H1 (cell line): ENCODE measurements around the gene CSF1. TPM values are rescaled to one million over a fixed set of nuclear protein-coding genes. Genes with fewer than 3 reads are reported as not detected.

Source experiments
- CTCF ChIA-PET: fragments of 300-600 bp; sonication (Branson Sonifier 250); formaldehyde crosslinking; loops from one replicate; lab custom pipeline; 2021; ENCODE audit not compliant: partially characterized antibody; lab: Charles Lee
- POLR2A ChIA-PET: fragments of 300-600 bp; sonication (Branson Sonifier 250); formaldehyde crosslinking; loops from one replicate; lab custom pipeline; 2021; ENCODE audit warnings: inconsistent platforms; ENCODE audit not compliant: partially characterized antibody; lab: Charles Lee
- DNase-seq, 2 experiments: peaks; one replicate each; pipeline versions ENCODE4 v3.0.0 to v3.0.0-alpha.2; 2010 to 2022; ENCODE audit warnings: low spot score in 2 of 2, low read depth in 1 of 2, mixed read lengths in 1 of 2
- FAIRE-seq: peaks from 2 replicates; lab custom pipeline; 2011; peaks lifted over from hg19 to GRCh38; lab: Jason Lieb, UNC
- H2AFZ ChIP-seq: 2 replicates; pipeline ENCODE4 v1.8.1; 2012; ENCODE audit warnings: low read length, inconsistent platforms
- H2AK5ac ChIP-seq: 2 replicates; pipeline ENCODE4 v1.6.1; 2013; ENCODE audit warnings: low read depth, low read length
- H2BK120ac ChIP-seq: replicated peaks from 2 replicates; pipeline ENCODE3; 2013; ENCODE audit warnings: low read depth, low read length, inconsistent platforms
- H2BK12ac ChIP-seq: 2 replicates; pipeline ENCODE4 v1.6.1; 2013; ENCODE audit warnings: low read depth, low read length
- H2BK15ac ChIP-seq: 2 replicates; pipeline ENCODE4 v1.6.1; 2013; ENCODE audit warnings: low read length
- H2BK20ac ChIP-seq: 2 replicates; pipeline ENCODE4 v1.6.1; 2013; ENCODE audit warnings: low read length
- H2BK5ac ChIP-seq: 2 replicates; pipeline ENCODE4 v1.6.1; 2013; ENCODE audit warnings: low read depth, low read length
- H3K14ac ChIP-seq: 2 replicates; pipeline ENCODE4 v1.6.1; 2013; ENCODE audit warnings: inconsistent platforms; ENCODE audit not compliant: insufficient read length
- H3K18ac ChIP-seq: 2 replicates; pipeline ENCODE4 v1.6.1; 2013; ENCODE audit warnings: low read length; ENCODE audit errors: extremely low read depth
- H3K23ac ChIP-seq: 2 replicates; pipeline ENCODE4 v1.6.1; 2013; ENCODE audit warnings: inconsistent platforms; ENCODE audit not compliant: insufficient read length
- H3K23me2 ChIP-seq: 2 replicates; pipeline ENCODE4 v1.6.1; 2013; ENCODE audit warnings: low read depth, low read length
- H3K27ac ChIP-seq: 2 replicates; pipeline ENCODE4 v1.6.1; 2011; ENCODE audit warnings: low read depth, low read length, inconsistent platforms
- H3K27me3 ChIP-seq, 4 experiments: replicated peaks in 1 of 4; 1 replicate in 1 of 4; 2 replicates in 3 of 4; pipeline versions ENCODE4 v1.6.1 to v1.8.1; 2011 to 2013; ENCODE audit warnings: low read length in 3 of 4, mild to moderate bottlenecking in 3 of 4, inconsistent platforms in 2 of 4, mixed read lengths in 2 of 4, moderate library complexity in 1 of 4; ENCODE audit not compliant: control insufficient read depth in 3 of 4, insufficient read depth in 3 of 4; ENCODE audit errors: extremely low read depth in 1 of 4
- H3K36me3 ChIP-seq, 4 experiments: 2 replicates each; pipeline versions ENCODE4 v1.6.1 to v1.8.1; 2011 to 2013; ENCODE audit warnings: mild to moderate bottlenecking in 4 of 4, low read length in 3 of 4, moderate library complexity in 2 of 4, control low read depth in 1 of 4, inconsistent platforms in 1 of 4; ENCODE audit not compliant: insufficient read depth in 4 of 4, control insufficient read depth in 2 of 4
- H3K4ac ChIP-seq: replicated peaks from 2 replicates; pipeline ENCODE3; 2013; ENCODE audit warnings: low read length, low read depth, mixed read lengths, inconsistent platforms; ENCODE audit not compliant: insufficient read length
- H3K4me1 ChIP-seq, 4 experiments: replicated peaks in 1 of 4; 1 replicate in 1 of 4; 2 replicates in 3 of 4; pipeline versions ENCODE4 v1.6.1 to v1.8.1; 2011 to 2013; ENCODE audit warnings: low read length in 3 of 4, inconsistent platforms in 2 of 4, mixed read lengths in 1 of 4; ENCODE audit not compliant: insufficient read depth in 4 of 4, control insufficient read depth in 3 of 4
- H3K4me2 ChIP-seq, 2 experiments: 2 replicates each; pipeline versions ENCODE4 v1.6.1 to v1.8.1; 2011 to 2013; ENCODE audit warnings: low read depth in 2 of 2, low read length in 2 of 2, control low read depth in 1 of 2, inconsistent platforms in 1 of 2, mild to moderate bottlenecking in 1 of 2; ENCODE audit not compliant: insufficient read depth in 1 of 2
- H3K4me3 ChIP-seq, 4 experiments: fragments of 200-600, 300-600 bp in 1 of 4; sonication (generic), shearing (Covaris generic), sonication (Bioruptor Twin) in 1 of 4; 2 replicates each; pipeline versions ENCODE4 v1.5.1 to v1.8.1; 2011 to 2016; ENCODE audit warnings: low read length in 4 of 4, low read depth in 3 of 4, control low read depth in 2 of 4, inconsistent platforms in 2 of 4, mild to moderate bottlenecking in 2 of 4, mixed read lengths in 1 of 4, moderate library complexity in 1 of 4; ENCODE audit not compliant: insufficient read depth in 2 of 4; ENCODE audit errors: extremely low read depth in 1 of 4
- H3K56ac ChIP-seq: replicated peaks from 2 replicates; pipeline ENCODE3; 2013; ENCODE audit warnings: low read depth, mild to moderate bottlenecking, mixed read lengths, low read length, inconsistent platforms; ENCODE audit not compliant: insufficient read length
- H3K79me1 ChIP-seq: 2 replicates; pipeline ENCODE4 v1.6.1; 2013; ENCODE audit warnings: low read depth, low read length, control low read depth
- H3K79me2 ChIP-seq, 2 experiments: 2 replicates each; pipeline versions ENCODE4 v1.6.1 to v1.8.1; 2012 to 2013; ENCODE audit warnings: low read length in 2 of 2, mild to moderate bottlenecking in 2 of 2, inconsistent platforms in 1 of 2; ENCODE audit not compliant: insufficient read depth in 2 of 2, control insufficient read depth in 1 of 2
- H3K9ac ChIP-seq, 4 experiments: replicated peaks in 1 of 4; 1 replicate in 1 of 4; 2 replicates in 3 of 4; pipeline versions ENCODE4 v1.6.1 to v1.8.1; 2011 to 2013; ENCODE audit warnings: low read depth in 3 of 4, low read length in 3 of 4, control low read depth in 2 of 4, mild to moderate bottlenecking in 2 of 4, moderate library complexity in 2 of 4, inconsistent platforms in 1 of 4; ENCODE audit errors: extremely low read depth in 1 of 4
- H3K9me3 ChIP-seq, 2 experiments: 2 replicates each; pipeline versions ENCODE4 v1.6.1 to v1.8.1; 2012 to 2013; ENCODE audit warnings: mild to moderate bottlenecking in 2 of 2, moderate library complexity in 2 of 2, control low read depth in 1 of 2, inconsistent platforms in 1 of 2, low read depth in 1 of 2, low read length in 1 of 2, mixed read lengths in 1 of 2; ENCODE audit not compliant: insufficient read depth in 2 of 2
- H4K20me1 ChIP-seq, 2 experiments: replicated peaks in 1 of 2; 2 replicates each; pipeline versions ENCODE3 to v1.8.1; 2011 to 2013; ENCODE audit warnings: inconsistent platforms in 2 of 2, low read length in 2 of 2, mild to moderate bottlenecking in 1 of 2; ENCODE audit not compliant: insufficient read depth in 2 of 2, control insufficient read depth in 1 of 2
- H4K5ac ChIP-seq: 2 replicates; pipeline ENCODE4 v1.6.1; 2013; ENCODE audit warnings: low read length, low read depth, mixed read lengths, inconsistent platforms; ENCODE audit not compliant: insufficient read length
- H4K8ac ChIP-seq: 2 replicates; pipeline ENCODE4 v1.8.0; 2013; ENCODE audit warnings: mild to moderate bottlenecking, moderate library complexity, low read length, inconsistent platforms; ENCODE audit not compliant: insufficient read depth; ENCODE audit errors: extremely low read depth
- H4K91ac ChIP-seq: replicated peaks from 2 replicates; pipeline ENCODE3; 2013; ENCODE audit warnings: low read length, mixed read lengths, inconsistent platforms; ENCODE audit not compliant: insufficient read length
- HDAC2 ChIP-seq, 2 experiments: fragments of 300-600 bp in 1 of 2; sonication (generic) in 1 of 2; IDR thresholded peaks; 2 replicates each; pipeline ENCODE4 v1.6.1; 2011 to 2012; ENCODE audit warnings: low read depth in 2 of 2, low read length in 2 of 2, mild to moderate bottlenecking in 2 of 2, moderate library complexity in 2 of 2, borderline replicate concordance in 1 of 2, inconsistent platforms in 1 of 2
- KDM5A ChIP-seq: fragments of 200-600 bp; IDR thresholded peaks from 2 replicates; pipeline ENCODE4 v1.7.1; 2012; ENCODE audit warnings: mild to moderate bottlenecking, low read length, inconsistent platforms, mixed read lengths
- TCF12 ChIP-seq: IDR thresholded peaks from 2 replicates; pipeline ENCODE4 v1.6.1; 2011; ENCODE audit warnings: low read depth, mild to moderate bottlenecking, low read length
- WGBS, 2 experiments: shearing (Covaris generic) in 1 of 2; methylation state at CpG; one replicate each; pipeline versions ENCODE4 v1.1.6 to v1.1.7; 2013 to 2015; ENCODE audit warnings: low lambda C conversion rate in 2 of 2, mixed read lengths in 2 of 2, inconsistent platforms in 1 of 2, low coverage in 1 of 2, missing lambda C conversion rate in 1 of 2; ENCODE audit not compliant: insufficient replicate concordance in 2 of 2, insufficient coverage in 1 of 2, insufficient read length in 1 of 2; ENCODE audit errors: extremely low coverage in 1 of 2, missing lambda C conversion rate in 1 of 2; 5-methylcytosine and 5-hydroxymethylcytosine counted together
- polyA plus RNA-seq, 7 experiments: library from polyadenylated mRNA; depleted of rRNA in 3 of 7; stranded (reverse) in 5 of 7; unstranded in 2 of 7; fragments of >200 nt in 5 of 7; fragments of 200-250 nt in 2 of 7; gene quantifications; 1 replicate in 5 of 7; 2 replicates in 1 of 7; 4 replicates in 1 of 7; pipeline versions ENCODE4 v1.2.1 to v1.2.3, GENCODE V29; 2011 to 2013; ENCODE audit warnings: missing spikeins in 2 of 7, mixed read lengths in 2 of 7
- total RNA-seq: library from RNA; stranded (reverse); fragmentation: NEBNext Ultra II Directional; extraction: Animal tissue kit (Norgen Biotek cat#: 25700); gene quantifications from 2 replicates; pipeline ENCODE4 v1.2.1, GENCODE V29; 2021

CSF1 gene
- total and polyA plus RNA-seq, 2 of the 8 experiments (the other 6 are each of a cell fraction or from before 2014, with no cell fraction given): 3.3 to 5.4 TPM

DNA sequence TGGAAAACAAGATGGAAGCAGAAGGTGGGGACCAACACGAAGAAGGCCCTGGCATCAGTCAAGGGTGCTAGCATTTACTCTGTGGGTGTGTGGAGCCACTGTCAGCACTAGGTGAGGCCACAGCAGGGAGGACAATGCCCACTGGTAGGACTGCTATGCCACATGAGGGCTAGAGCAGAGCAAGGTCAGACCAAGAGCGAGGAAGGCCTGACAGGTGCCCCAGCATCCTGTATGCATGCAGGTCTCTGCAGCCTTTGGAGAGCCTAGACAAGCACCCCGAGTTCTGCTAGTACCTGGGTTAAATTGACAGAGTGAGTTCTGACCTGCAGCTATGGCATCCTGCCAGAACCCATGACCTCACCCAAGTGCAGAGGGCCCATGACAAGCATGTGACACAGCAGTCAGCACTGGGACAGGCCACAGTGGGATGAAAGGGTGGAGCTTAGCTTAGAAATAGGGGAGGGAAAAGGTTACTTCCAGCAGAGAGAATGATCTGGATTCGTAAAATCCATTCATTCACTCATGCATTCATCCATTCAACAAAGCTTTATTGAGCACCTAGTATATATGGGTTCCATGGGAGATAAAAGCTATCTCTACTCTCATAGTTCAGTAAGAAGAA is 9.0 kb upstream of the CSF1 start:
- WGBS, 2 experiments: 81% methylated on average over 4 of the region's 4 CpGs; no CpG with 5 or more reads in 1 of the 2 experiments
- no peaks in the 10 kb centered on the region for H3K36me3 ChIP-seq
- no peak overlapping the region for H3K9ac ChIP-seq
- H4K91ac ChIP-seq: no peak overlapping the region
- H3K4ac ChIP-seq: no peak overlapping the region
- ChIA-PET CTCF (interaction anchor here (1.1 to 2.2 kb wide), 5 partner anchors 83 to 125 kb away, joined by 3 to 5 read pairs (median 4); partner anchors contain the start of gene AHCYL1), POLR2A (interaction anchor here (1.2 to 1.5 kb wide), 2 partner anchors 10 to 105 kb away, joined by 4 to 6 read pairs; partner anchors contain the start of gene CSF1)
- H3K9me3 ChIP-seq: peaks cover 0 to 2% of the 10 kb centered on the region in 2 experiments; a peak in 1 of 4 replicates
- FAIRE-seq (no peak), DNase-seq (no peak)
- no peak overlapping the region for H2BK5ac ChIP-seq
- no peak overlapping the region for H2AK5ac ChIP-seq
- no peak overlapping the region for H3K4me2 ChIP-seq
- TF ChIP-seq TCF12 (no peak), HDAC2 (IDR thresholded peaks at IDR 0.05; ENCODE audit: borderline replicate concordance in 1 of 2, low read depth in 2 of 2, low read length in 2 of 2) (no peak), KDM5A (no peak)
- no peak overlapping the region for H2BK120ac ChIP-seq
- no peaks in the 10 kb centered on the region; the same call in 1 of the 2 replicates for H3K23me2 ChIP-seq
- H3K14ac ChIP-seq: no peak overlapping the region
- no peak overlapping the region for H2BK12ac ChIP-seq
- H4K5ac ChIP-seq: no peak overlapping the region
- no peaks in the 10 kb centered on the region for H3K79me1 ChIP-seq
- H3K27ac ChIP-seq: no peak overlapping the region
- no peak overlapping the region for H2AFZ ChIP-seq
- H2BK15ac ChIP-seq: peak overlapping the region; percentile 25; the same call in 1 of the 2 replicates
- H3K79me2 ChIP-seq: no peaks in the 10 kb centered on the region
- no peak overlapping the region for H3K56ac ChIP-seq
- H4K20me1 ChIP-seq: no peaks in the 10 kb centered on the region
- H3K18ac ChIP-seq: no peak overlapping the region
- no peak overlapping the region for H4K8ac ChIP-seq
- H3K27me3 ChIP-seq: no peaks in the 10 kb centered on the region; a peak in 1 of 7 replicates
- no peak overlapping the region for H3K4me3 ChIP-seq
- H2BK20ac ChIP-seq: no peak overlapping the region
- H3K4me1 ChIP-seq: no peaks in the 10 kb centered on the region
- no peak overlapping the region for H3K23ac ChIP-seq
